HPDE6-E6E7 (cell line): ENCODE data around the gene SLC9A1.
"Not testable (repeated sequence)": the region's sequence is repeated elsewhere in the genome, so short reads cannot be mapped to it uniquely, and the experiment has no call there.

ENCODE experiments used
- DNase-seq: peaks from one replicate; pipeline ENCODE4 v3.0.0; 2011; ENCODE audit warnings: missing footprints; ENCODE audit errors: extremely low spot score

The SLC9A1 gene

GRCh38 chr1:27154991-27155781 is at the start of gene SLC9A1:
SLC9A1 (minus strand) TSS chr1:27155125; CDS start chr1:27154334, 791 bp downstream.
- DNase-seq, result peak; percentile 73

DNA sequence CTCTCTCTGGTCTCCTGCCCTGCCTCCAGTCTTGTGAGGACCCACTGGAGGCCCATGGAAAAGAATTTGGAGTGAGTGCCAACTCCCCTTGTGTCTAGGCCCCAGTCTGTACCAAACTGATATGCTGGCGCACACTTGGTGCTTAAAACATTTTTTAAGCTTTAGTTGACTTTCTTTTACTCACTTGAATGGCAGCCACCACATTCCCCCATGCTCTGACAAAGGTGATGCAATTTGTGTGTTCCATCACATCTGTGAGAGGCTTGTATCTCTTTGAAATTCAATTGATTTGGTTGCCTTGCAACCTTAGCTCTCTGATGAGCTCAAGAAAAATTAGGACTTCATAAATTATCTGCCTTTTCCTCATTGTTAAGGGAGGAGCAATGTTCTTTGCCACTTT is 49.0 kb upstream of the SLC9A1 start:
- no peak for DNase-seq

DNA sequence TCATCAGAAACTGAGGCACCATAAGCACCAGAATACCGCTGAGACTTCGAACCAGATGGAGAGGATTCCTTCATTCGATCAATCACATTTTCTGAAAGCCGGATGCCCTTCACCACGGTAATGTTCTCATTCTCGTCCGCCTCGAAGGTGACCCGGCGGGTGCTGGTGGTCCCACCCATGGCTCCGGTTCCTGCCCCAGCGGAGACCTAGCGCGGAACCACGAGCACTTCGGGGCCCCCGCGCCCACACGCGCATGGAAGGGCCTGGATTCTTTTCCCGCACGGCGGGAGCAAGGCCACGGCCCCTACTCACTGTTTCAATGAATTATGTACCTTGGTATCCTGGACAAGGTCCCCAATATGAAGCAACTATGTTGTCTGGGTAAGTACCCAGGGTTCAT is 46.4 kb upstream of the SLC9A1 start:
- no peak for DNase-seq

DNA sequence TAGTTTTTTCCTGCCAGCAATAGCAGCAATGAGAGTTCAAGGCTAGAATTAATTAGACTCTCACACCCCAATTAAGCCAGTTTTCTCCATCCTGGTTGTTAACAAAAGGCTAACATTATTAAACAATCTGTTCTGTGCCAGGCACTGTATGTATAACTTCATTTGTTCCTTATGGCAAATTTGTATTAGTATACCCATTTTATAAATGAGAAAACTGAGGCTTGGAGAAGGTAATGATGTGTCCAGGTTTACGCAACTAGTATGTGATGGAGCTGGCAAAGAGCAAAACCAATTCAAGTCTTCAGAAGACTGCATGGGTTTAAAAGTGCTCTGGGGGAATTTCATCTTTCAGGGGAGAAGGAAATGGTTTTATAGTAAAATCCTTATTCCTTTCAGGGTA is 38.3 kb upstream of the SLC9A1 start:
- no peak for DNase-seq

- DNase-seq, result peak; percentile 56
Measured at GRCh38 chr1:27192039-27192529, 37.2 kb upstream of the SLC9A1 start.

GRCh38 chr1:27184665-27185064 is 29.7 kb upstream of the SLC9A1 start:
- not testable (repeated sequence) for DNase-seq

GRCh38 chr1:27179979-27180378 is 25.1 kb upstream of the SLC9A1 start:
- DNase-seq, result no peak

GRCh38 chr1:27179379-27179778 is 24.5 kb upstream of the SLC9A1 start:
- no peak for DNase-seq

GRCh38 chr1:27176954-27177353 is 22.0 kb upstream of the SLC9A1 start:
- DNase-seq, result no peak

- DNase-seq, result no peak
Measured at GRCh38 chr1:27176323-27176722, 21.4 kb upstream of the SLC9A1 start.

DNA sequence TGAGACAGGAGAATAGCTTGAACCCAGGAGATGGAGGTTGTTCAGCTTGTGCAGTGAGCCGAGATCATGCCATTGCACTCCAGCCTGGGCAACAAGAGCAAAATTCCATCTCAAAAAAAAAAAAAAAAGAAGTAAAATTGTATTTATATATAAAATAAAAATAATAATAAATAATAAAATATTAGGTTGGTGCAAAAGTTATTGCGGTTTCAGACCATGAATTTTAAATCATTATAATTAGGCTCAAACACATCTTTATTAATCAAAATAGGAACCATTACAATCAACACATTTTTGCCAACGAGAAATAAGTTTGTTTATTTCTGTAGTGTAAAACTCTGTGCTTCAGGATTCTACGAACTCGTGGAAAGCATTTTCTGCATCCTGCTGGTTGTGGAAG is 18.1 kb upstream of the SLC9A1 start:
- DNase-seq, result not testable (repeated sequence)

GRCh38 chr1:27166929-27167328 is 12.0 kb upstream of the SLC9A1 start:
- DNase-seq, result no peak

DNA sequence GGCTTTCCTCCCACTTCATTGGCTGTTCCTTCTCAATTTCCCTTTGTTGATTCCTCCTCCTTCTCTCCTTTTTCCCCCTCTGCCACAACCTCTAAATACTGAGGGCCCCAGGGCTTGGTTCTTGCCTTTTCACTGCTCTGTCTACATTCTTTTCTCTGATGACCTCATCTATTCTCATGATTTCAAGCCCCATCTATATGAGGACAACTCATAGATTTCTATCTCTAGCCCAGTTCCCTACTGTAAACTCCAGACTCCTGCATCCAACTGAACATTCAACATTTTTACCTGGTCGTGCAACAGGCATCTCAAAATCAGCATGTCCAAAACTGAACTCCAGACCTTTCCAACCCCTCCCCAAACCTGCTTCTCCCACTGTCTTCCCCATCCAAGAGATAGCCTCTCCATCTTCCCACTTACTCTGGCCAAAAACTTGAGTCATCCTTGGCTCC is 11.5 kb upstream of the SLC9A1 start:
- DNase-seq, result no peak

GRCh38 chr1:27163093-27163492 is 8.2 kb upstream of the SLC9A1 start:
- no peak for DNase-seq

GRCh38 chr1:27162090-27162489 is 7.2 kb upstream of the SLC9A1 start:
- no peak for DNase-seq

DNA sequence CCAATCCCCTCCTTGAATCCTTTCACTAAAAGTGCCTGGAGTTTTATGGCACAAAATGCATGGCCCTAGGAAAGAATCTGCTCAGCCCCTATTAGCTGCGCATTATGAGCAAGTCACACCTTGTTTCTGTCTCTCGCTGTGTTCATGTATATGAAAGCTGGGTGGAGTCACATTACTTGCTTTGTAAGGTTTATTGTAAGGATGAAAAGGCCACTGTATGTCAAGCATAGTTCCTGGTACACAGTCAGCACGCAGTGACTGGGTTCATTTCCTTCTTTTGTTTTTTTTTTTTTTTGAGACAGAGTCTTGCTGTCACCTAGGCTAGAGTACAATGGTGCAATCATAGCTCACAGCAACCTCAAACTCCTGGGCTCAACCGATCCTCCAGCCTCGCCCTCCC is 6.7 kb upstream of the SLC9A1 start:
- DNase-seq, result no peak

- no peak for DNase-seq
Measured at GRCh38 chr1:27157194-27157593, 2.3 kb upstream of the SLC9A1 start.

DNA sequence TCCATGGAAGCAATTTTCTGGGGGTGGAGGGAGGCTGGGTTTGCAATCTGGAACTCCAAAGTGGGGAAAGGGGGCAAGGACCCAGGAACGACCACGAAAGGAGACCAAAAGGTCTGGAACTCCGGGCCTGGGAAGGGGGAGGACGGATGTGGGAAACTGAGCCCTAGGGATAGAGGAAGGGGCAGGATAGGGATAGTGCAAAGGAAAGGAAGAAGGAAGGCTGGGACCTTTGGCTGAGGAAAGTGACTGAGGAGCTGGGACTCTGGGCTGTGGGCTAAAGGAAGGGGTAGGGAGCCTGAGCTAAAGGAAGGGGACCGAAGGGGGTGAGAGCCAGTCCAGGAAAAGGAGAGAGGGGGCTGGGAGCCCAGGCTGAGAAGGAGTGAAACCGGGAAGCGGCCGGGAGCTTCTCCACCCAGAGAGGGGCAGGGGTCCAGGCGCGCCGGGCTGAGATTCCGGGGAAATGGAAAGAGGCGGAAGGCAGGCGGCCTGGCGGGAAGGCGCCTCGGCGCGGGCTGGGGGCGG is 395 bp downstream of the SLC9A1 start:
- no peak for DNase-seq

DNA sequence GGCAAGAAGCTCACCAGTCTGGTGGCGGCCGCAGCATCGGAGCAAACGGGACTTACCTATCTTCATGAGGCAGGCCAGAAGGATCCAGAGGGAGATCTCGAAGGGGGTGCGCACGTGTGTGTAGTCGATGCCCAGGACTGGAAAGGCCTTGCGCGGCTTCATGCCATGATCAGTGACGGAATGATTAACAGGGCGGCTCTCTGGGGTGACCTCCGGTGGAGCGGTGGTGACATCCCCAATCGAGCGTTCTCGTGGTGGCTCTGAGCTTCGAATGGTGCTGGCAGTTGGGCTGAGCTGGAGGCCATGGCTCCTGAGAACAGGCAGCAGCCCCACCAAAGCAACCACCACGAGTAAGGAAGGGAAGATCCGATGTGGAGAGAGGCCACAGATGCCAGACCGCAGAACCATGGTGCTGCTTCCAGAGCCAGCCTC is 982 bp downstream of the SLC9A1 start:
- no peak for DNase-seq

GRCh38 chr1:27153549-27153886 is 1.4 kb downstream of the SLC9A1 start:
- no peak for DNase-seq

DNA sequence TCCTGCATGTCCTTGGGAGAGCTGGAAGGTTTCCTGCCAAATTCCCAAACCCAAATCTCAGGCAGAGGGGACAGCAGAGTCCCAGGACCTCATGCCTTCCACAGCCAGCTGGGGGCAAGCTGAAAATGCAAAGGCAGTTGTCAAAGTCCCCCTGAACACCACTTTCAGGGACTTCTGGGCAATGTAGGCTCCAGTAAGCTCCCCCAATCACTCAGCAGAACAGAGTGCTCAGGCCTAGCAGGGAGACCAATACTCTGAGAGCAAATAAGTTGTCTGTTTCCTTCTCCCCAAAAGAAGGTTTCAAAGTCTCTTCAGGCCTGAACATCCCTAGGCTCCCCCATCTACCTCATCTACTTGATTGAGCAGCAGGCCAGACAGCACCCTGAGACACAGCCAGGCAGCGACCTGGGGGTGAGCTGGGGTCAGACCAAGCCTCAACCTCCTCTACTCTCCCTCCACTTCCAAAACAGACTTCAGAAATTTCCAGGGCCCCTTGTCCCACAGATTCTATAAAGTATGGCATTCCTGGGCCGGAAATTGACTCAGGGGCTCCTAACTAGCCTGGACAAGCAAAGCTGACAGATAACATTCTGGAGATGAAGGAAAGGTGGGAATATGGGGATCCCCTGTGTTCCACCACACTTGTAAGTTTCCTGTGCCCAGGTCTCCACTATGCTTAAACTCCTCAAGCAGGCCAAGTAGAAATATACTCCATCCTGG is 1.9 kb downstream of the SLC9A1 start:
- no peak for DNase-seq

- DNase-seq, result no peak
Measured at GRCh38 chr1:27152004-27152828, 2.7 kb downstream of the SLC9A1 start.
